ENCODE data around the gene RBM44. TPM values are rescaled to one million over a fixed set of nuclear protein-coding genes. Genes with fewer than 3 reads are reported as not detected.

Gene RBM44, protein sequence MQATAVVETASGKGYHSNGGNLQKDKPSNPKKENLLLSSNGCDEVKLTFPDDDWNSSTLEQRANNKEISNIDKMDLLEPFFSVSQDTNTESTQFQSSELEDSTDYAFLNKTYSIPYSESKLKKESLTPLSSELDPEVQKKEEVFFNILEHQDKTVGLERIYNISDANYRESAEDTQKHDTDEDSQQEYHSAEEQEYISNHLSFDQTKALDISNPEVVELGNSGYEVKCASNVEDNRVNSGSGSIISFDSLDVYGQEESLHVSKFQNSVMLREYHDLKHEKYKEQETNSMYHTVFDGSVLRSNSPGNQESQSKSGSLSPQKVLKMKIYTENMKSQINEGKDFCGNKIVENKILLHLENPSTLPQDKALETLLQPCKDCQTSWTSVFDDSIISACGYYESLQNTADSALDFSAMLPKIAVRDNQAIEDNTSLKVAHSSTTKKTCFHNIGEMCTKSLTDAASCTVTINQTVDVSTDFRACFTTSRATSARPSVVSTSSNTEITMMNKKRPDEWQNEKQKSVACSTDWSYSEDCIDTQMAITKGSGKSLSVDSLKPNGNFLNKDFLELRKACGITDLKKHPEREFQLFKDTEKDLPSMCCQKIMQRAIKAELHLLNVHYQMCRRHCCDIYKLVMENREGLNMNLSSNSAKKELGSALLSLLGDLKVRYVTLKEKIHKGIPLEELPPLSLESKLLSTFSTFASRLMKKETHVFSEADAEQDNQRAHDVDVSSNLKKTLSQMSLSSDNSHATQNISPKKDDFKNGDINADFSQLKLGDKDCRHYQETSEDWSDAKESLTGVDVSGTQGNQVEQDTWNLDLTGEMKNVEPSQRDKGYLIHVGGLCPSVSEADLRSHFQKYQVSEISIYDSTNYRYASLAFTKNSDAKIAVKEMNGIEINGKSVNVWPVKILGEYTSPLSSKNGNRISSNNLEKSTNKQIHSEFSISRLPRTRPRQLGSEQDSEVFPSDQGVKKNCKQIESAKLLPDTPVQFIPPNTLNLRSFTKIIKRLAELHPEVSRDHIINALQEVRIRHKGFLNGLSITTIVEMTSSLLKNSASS
- total RNA-seq (0.17 and 0.26 TPM in 2 replicates), polyA plus RNA-seq (0.11 and 0.34 TPM in 2 replicates), polyA minus RNA-seq (ENCODE audit: low replicate concordance) (not detected in 2 replicates)
- 0.06 and 0.08 TPM in 2 replicates for polyA plus RNA-seq (2012)

DNA sequence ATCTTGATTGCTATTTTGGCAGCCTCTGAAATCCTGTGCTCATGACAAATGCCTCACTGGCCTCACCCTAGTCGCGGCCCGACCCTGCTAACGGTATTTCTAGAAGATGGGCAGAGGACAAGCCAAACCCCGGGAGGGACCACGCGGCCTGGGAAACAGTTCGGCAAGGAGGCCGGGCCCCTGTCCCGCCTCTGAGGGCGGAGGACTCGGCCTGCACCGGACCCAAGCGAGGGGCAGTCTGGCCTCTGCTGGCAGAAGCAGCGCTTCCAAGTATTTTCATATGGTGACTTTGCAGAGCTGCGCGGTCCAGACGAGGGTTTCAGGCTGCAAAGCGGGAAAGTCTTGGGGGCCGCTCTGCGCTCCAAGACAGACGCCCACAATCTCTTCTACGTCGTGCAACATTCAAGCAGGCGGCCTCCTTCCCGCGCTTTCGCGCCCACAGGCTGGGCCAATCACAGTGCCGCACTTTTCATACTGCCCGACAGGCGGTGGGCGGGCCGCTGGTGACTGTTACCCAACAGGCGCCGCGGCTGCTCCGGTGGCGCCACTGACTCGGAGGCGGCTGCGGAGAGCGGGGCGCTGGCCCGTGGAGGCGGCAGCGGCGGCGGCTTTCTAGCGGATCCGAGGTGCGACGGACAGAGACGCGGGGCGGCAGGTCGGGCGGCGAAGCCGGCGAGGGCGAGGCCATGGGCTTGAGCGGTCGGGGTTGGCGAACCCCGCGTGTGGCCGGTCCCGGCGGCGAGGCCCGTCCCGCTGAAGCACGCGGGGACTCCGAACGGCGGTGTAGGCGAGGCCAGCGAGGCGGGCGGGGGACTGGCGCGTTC lies at the start of gene RBM44:
Gene RBM44, plus strand, starts transcription at position 544 of the 824 bp plus-strand sequence. CDS start 14,831 bp downstream, outside the sequence.
- no peak for DNase-seq (ENCODE audit: low read depth in 2 of 2)
- no peak within 1 kb of the TSS for H3K27ac ChIP-seq (ENCODE audit: insufficient read depth, low read length)
- H3K36me3 ChIP-seq (ENCODE audit: control insufficient read depth, insufficient read depth, low read length): no peaks in the 10 kb centered on the region
- H3K27me3 ChIP-seq (ENCODE audit: control insufficient read depth, insufficient read depth, low read length): no peaks in the 10 kb centered on the region
- no peak within 1 kb of the TSS for H2AFZ ChIP-seq (ENCODE audit: low read length)
- H3K4me1 ChIP-seq (ENCODE audit: control insufficient read depth, extremely low read depth, insufficient read depth, low read length): no peaks in the 10 kb centered on the region
- H3K9me3 ChIP-seq (ENCODE audit: control insufficient read depth, insufficient read depth, low read depth, low read length): no peaks in the 10 kb centered on the region
- H3K4me2 ChIP-seq (ENCODE audit: extremely low read depth, insufficient read depth, low read length): no peak within 1 kb of the TSS
- H3K79me2 ChIP-seq (ENCODE audit: control insufficient read depth, insufficient read depth, low read length): no peaks in the 10 kb centered on the region
- TF ChIP-seq EZH2 (IDR thresholded peaks at IDR 0.05; ENCODE audit: low read length, missing control alignments): no peak
- TF ChIP-seq, protein P1, sequence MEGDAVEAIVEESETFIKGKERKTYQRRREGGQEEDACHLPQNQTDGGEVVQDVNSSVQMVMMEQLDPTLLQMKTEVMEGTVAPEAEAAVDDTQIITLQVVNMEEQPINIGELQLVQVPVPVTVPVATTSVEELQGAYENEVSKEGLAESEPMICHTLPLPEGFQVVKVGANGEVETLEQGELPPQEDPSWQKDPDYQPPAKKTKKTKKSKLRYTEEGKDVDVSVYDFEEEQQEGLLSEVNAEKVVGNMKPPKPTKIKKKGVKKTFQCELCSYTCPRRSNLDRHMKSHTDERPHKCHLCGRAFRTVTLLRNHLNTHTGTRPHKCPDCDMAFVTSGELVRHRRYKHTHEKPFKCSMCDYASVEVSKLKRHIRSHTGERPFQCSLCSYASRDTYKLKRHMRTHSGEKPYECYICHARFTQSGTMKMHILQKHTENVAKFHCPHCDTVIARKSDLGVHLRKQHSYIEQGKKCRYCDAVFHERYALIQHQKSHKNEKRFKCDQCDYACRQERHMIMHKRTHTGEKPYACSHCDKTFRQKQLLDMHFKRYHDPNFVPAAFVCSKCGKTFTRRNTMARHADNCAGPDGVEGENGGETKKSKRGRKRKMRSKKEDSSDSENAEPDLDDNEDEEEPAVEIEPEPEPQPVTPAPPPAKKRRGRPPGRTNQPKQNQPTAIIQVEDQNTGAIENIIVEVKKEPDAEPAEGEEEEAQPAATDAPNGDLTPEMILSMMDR (conservative IDR thresholded peaks at IDR 0.05 in 1 of 2, IDR thresholded peaks at IDR 0.05 in 1 of 2; ENCODE audit: low read depth in 1 of 2, low read length in 2 of 2): no peak
- H4K20me1 ChIP-seq (ENCODE audit: control insufficient read depth, extremely low read depth, insufficient read depth, low read length): no peaks in the 10 kb centered on the region
- no peak within 1 kb of the TSS for H3K4me3 ChIP-seq (replicated peaks in 1 of 4; ENCODE audit: control extremely low read depth in 1 of 4, insufficient read depth in 1 of 4, low read depth in 3 of 4, low read length in 4 of 4)
- no peak within 1 kb of the TSS for H3K9ac ChIP-seq (ENCODE audit: insufficient read depth, low read length)

DNA sequence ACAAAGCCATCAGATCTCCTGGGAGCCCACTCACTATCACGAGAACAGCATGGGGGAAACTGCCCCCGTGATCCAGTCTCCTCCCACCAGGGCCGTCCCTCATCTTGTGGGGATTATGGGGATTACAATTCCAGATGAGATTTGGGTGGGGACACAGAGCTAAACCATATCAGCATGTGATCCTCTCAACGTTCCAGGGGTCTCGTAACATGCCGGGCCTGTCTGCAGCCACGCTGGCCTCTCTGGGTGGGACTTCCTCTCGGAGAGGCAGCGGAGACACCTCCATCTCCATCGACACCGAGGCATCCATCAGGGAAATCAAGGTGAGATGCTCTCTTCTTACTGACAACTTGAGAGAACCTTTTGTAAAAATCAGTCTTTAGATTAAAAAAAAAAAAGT lies 49.6 kb upstream of the RBM44 start:
- Histone ChIP-seq H3K36me3 (ENCODE audit: control insufficient read depth, insufficient read depth, low read length) (peaks cover 5% of the 10 kb centered on the region), H2AFZ (ENCODE audit: low read length) (no peak overlapping the region), H3K4me3 (replicated peaks in 1 of 4; ENCODE audit: control extremely low read depth in 1 of 4, insufficient read depth in 1 of 4, low read depth in 3 of 4, low read length in 4 of 4) (no peak overlapping the region)

More for the DNA sequence above, 49.6 kb upstream of the RBM44 start:
- no peak for TF ChIP-seq EZH2 (IDR thresholded peaks at IDR 0.05; ENCODE audit: low read length, missing control alignments)
- TF ChIP-seq, protein P1 (conservative IDR thresholded peaks at IDR 0.05 in 1 of 2, IDR thresholded peaks at IDR 0.05 in 1 of 2; ENCODE audit: low read depth in 1 of 2, low read length in 2 of 2): no peak
- Histone ChIP-seq H3K79me2 (ENCODE audit: control insufficient read depth, insufficient read depth, low read length) (peaks cover 13% of the 10 kb centered on the region), H3K9me3 (ENCODE audit: control insufficient read depth, insufficient read depth, low read depth, low read length) (no peaks in the 10 kb centered on the region), H3K4me2 (ENCODE audit: extremely low read depth, insufficient read depth, low read length) (no peak overlapping the region), H3K27me3 (ENCODE audit: control insufficient read depth, insufficient read depth, low read length) (no peaks in the 10 kb centered on the region), H3K9ac (ENCODE audit: insufficient read depth, low read length) (no peak overlapping the region), H3K27ac (ENCODE audit: insufficient read depth, low read length) (no peak overlapping the region), H4K20me1 (ENCODE audit: control insufficient read depth, extremely low read depth, insufficient read depth, low read length) (no peaks in the 10 kb centered on the region), H3K4me1 (ENCODE audit: control insufficient read depth, extremely low read depth, insufficient read depth, low read length) (no peaks in the 10 kb centered on the region)
- no peak for DNase-seq (ENCODE audit: low read depth in 2 of 2)

All from fibroblast of lung (primary cell).